ENCODE data around the gene NUP62. TPM values are rescaled to one million over a fixed set of nuclear protein-coding genes. Genes with fewer than 3 reads are reported as not detected.

The NUP62 gene
- total RNA-seq, 1 experiment from 2014 or later, result 96.7 TPM

- in situ Hi-C loops (cut with HindIII; ENCODE audit: low pct_unique_long_range_greater_than_20kb, low sequenced_read_pairs), result no loop called here
Measured at GRCh38 chr19:49913720-49914119, 15.6 kb downstream of the NUP62 start.

GRCh38 chr19:49912965-49913685, 16.2 kb downstream of the NUP62 start:
- DNase-seq (ENCODE audit: low read depth), result no peak
- in situ Hi-C loops (cut with HindIII; ENCODE audit: low pct_unique_long_range_greater_than_20kb, low sequenced_read_pairs), result no loop called here

More at GRCh38 chr19:49913720-49914119, 15.6 kb downstream of the NUP62 start:
- DNase-seq (ENCODE audit: low read depth), result no peak

- no peak for DNase-seq (ENCODE audit: low read depth)
- in situ Hi-C loops (cut with HindIII; ENCODE audit: low pct_unique_long_range_greater_than_20kb, low sequenced_read_pairs), result no loop called here
Measured at GRCh38 chr19:49911381-49912145, 17.7 kb downstream of the NUP62 start.

- DNase-seq (ENCODE audit: low read depth), result no peak
- in situ Hi-C loops (cut with HindIII; ENCODE audit: low pct_unique_long_range_greater_than_20kb, low sequenced_read_pairs), result no loop called here
Measured at GRCh38 chr19:49910179-49910578, 19.1 kb downstream of the NUP62 start.

- in situ Hi-C loops (cut with HindIII; ENCODE audit: low pct_unique_long_range_greater_than_20kb, low sequenced_read_pairs), result no loop called here
Measured at GRCh38 chr19:49908480-49909420, 20.6 kb downstream of the NUP62 start.

GRCh38 chr19:49907745-49908446, 21.4 kb downstream of the NUP62 start:
- in situ Hi-C loops (cut with HindIII; ENCODE audit: low pct_unique_long_range_greater_than_20kb, low sequenced_read_pairs), result no loop called here
- DNase-seq (ENCODE audit: low read depth), result no peak

More at GRCh38 chr19:49908480-49909420, 20.6 kb downstream of the NUP62 start:
- DNase-seq (ENCODE audit: low read depth), result no peak

- in situ Hi-C loops (cut with HindIII; ENCODE audit: low pct_unique_long_range_greater_than_20kb, low sequenced_read_pairs), result no loop called here
- DNase-seq (ENCODE audit: low read depth), result no peak
Measured at GRCh38 chr19:49906879-49907564, 22.3 kb downstream of the NUP62 start.

- no peak for DNase-seq (ENCODE audit: low read depth)
- in situ Hi-C loops (cut with HindIII; ENCODE audit: low pct_unique_long_range_greater_than_20kb, low sequenced_read_pairs), result no loop called here
Measured at GRCh38 chr19:49904136-49904535, 25.2 kb downstream of the NUP62 start.

GRCh38 chr19:49896863-49897621, 32.3 kb downstream of the NUP62 start, which contains the start of gene IL4I1:
TSS of gene IL4I1 (minus strand) at chr19:49896887. CDS start at chr19:49896160, 727 bp downstream.
- in situ Hi-C loops (cut with HindIII; ENCODE audit: low pct_unique_long_range_greater_than_20kb, low sequenced_read_pairs), result no loop called here
- peak; percentile 88 for DNase-seq (ENCODE audit: low read depth)

GRCh38 chr19:49895566-49896297, 33.6 kb downstream of the NUP62 start:
- DNase-seq (ENCODE audit: low read depth), result no peak
- in situ Hi-C loops (cut with HindIII; ENCODE audit: low pct_unique_long_range_greater_than_20kb, low sequenced_read_pairs), result no loop called here

- no peak for DNase-seq (ENCODE audit: low read depth)
Measured at GRCh38 chr19:49894879-49895565, 34.3 kb downstream of the NUP62 start.

GRCh38 chr19:49894011-49894664, 35.2 kb downstream of the NUP62 start:
- in situ Hi-C loops (cut with HindIII; ENCODE audit: low pct_unique_long_range_greater_than_20kb, low sequenced_read_pairs), result no loop called here
- DNase-seq (ENCODE audit: low read depth), result no peak

More at GRCh38 chr19:49894879-49895565, 34.3 kb downstream of the NUP62 start:
- in situ Hi-C loops (cut with HindIII; ENCODE audit: low pct_unique_long_range_greater_than_20kb, low sequenced_read_pairs), result no loop called here

GRCh38 chr19:49892716-49893115, 36.6 kb downstream of the NUP62 start:
- DNase-seq (ENCODE audit: low read depth), result no peak
- in situ Hi-C loops (cut with HindIII; ENCODE audit: low pct_unique_long_range_greater_than_20kb, low sequenced_read_pairs), result no loop called here

- in situ Hi-C loops (cut with HindIII; ENCODE audit: low pct_unique_long_range_greater_than_20kb, low sequenced_read_pairs), result no loop called here
- no peak for DNase-seq (ENCODE audit: low read depth)
Measured at GRCh38 chr19:49891393-49891792, 37.9 kb downstream of the NUP62 start.
